NCI-H2029 treated with DMSO at 0.1 percent for 48 hours (cell line): ENCODE measurements around the gene ATP8A2.

Experiments used
- DNase-seq: peaks from one replicate; lab custom pipeline; 2025; lab: John Stamatoyannopoulos, UW

ATP8A2 gene

DNA sequence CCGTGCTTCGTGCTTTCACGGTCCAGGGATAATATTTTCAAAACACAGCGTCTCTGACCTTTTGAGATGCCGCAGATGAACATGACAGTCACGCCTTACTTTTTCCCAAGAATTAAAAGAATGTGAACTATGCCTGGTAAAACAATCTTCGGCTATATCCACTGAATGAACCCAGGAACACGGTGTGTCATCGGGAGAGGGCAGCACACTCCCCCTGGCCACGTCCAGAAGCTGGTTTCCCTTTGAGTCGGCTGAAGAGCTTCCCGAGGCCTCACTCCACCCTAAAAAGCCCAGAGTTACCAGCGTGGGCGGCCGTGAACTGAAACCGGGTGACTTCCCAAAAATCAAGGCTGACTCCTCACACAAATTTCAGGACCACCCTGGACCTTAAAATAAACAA, 702.9 kb downstream of the ATP8A2 start:
- no peak for DNase-seq
